CD14-positive monocyte (primary cell): ENCODE data around the gene ACY1. TPM values are rescaled to one million over a fixed set of nuclear protein-coding genes. Genes with fewer than 3 reads are reported as not detected.

Experiments
- DNase-seq, 3 donors: peaks; one replicate each; pipeline ENCODE4 v3.0.0-alpha.2; 2011 to 2022
- H2AFZ ChIP-seq: 2 replicates; pipeline ENCODE4 v1.6.0; 2012; ENCODE audit warnings: mild to moderate bottlenecking, low read depth, low read length, inconsistent platforms; ENCODE audit not compliant: insufficient read depth, poor library complexity, severe bottlenecking
- H3K27ac ChIP-seq, 2 donors: 1 replicate in 1 of 2; 2 replicates in 1 of 2; pipeline ENCODE4 v1.5.1; 2012 to 2013; ENCODE audit warnings: low read length in 2 of 2, control low read depth in 1 of 2, inconsistent platforms in 1 of 2, low read depth in 1 of 2, mild to moderate bottlenecking in 1 of 2
- H3K27me3 ChIP-seq, 2 donors: one replicate each; pipeline versions ENCODE4 v1.6.0 to v1.6.1; 2011 to 2013; ENCODE audit warnings: low read length in 2 of 2; ENCODE audit not compliant: control insufficient read depth in 2 of 2, insufficient read depth in 2 of 2
- H3K36me3 ChIP-seq, 2 donors: replicated peaks in 1 of 2; 1 replicate in 1 of 2; 2 replicates in 1 of 2; pipeline versions ENCODE4 v1.5.1 to v1.6.1; 2012 to 2013; ENCODE audit warnings: low read length in 2 of 2, control low read depth in 1 of 2, inconsistent platforms in 1 of 2, mild to moderate bottlenecking in 1 of 2; ENCODE audit not compliant: insufficient read depth in 2 of 2, control insufficient read depth in 1 of 2
- H3K4me1 ChIP-seq, 2 donors: 1 replicate in 1 of 2; 2 replicates in 1 of 2; pipeline versions ENCODE4 v1.5.1 to v1.6.1; 2012 to 2013; ENCODE audit warnings: low read length in 2 of 2, control low read depth in 1 of 2, inconsistent platforms in 1 of 2, mild to moderate bottlenecking in 1 of 2, moderate library complexity in 1 of 2; ENCODE audit not compliant: insufficient read depth in 2 of 2, control insufficient read depth in 1 of 2
- H3K4me2 ChIP-seq: replicated peaks from 2 replicates; pipeline ENCODE3; 2012; ENCODE audit warnings: low read length, moderate library complexity, mild to moderate bottlenecking; ENCODE audit not compliant: poor library complexity, severe bottlenecking; ENCODE audit errors: extremely low read depth
- H3K4me3 ChIP-seq, 3 experiments: fragments of 200-600 bp in 1 of 3; sonication (generic) in 1 of 3; replicated peaks in 1 of 3; 1 replicate in 2 of 3; 2 replicates in 1 of 3; pipeline ENCODE4 v1.5.1; 2011 to 2013; ENCODE audit warnings: low read length in 3 of 3, mild to moderate bottlenecking in 3 of 3, control low read depth in 2 of 3, low read depth in 2 of 3, inconsistent platforms in 1 of 3, moderate library complexity in 1 of 3
- H3K79me2 ChIP-seq: 2 replicates; pipeline ENCODE4 v1.6.0; 2012; ENCODE audit warnings: mild to moderate bottlenecking, control low read depth, inconsistent platforms, low read length, moderate library complexity; ENCODE audit not compliant: insufficient read depth
- H3K9ac ChIP-seq: 2 replicates; pipeline ENCODE4 v1.6.0; 2017; ENCODE audit warnings: low read length, mild to moderate bottlenecking; ENCODE audit not compliant: insufficient read depth, poor library complexity, severe bottlenecking
- H3K9me3 ChIP-seq, 2 donors: replicated peaks in 1 of 2; 1 replicate in 1 of 2; 2 replicates in 1 of 2; pipeline versions ENCODE4 v1.5.1 to v1.6.1; 2012 to 2013; ENCODE audit warnings: low read length in 2 of 2, control low read depth in 1 of 2; ENCODE audit not compliant: control insufficient read depth in 1 of 2, insufficient read depth in 1 of 2
- H4K20me1 ChIP-seq: 2 replicates; pipeline ENCODE4 v1.6.0; 2012; ENCODE audit warnings: mild to moderate bottlenecking, low read length, control low read depth, moderate library complexity; ENCODE audit not compliant: insufficient read depth
- H3K27ac Mint-ChIP-seq, 7 donors: one replicate each; pipeline ENCODE4 v1.8.0; 2020; ENCODE audit warnings: mild to moderate bottlenecking in 7 of 7, mixed read lengths in 7 of 7, moderate library complexity in 6 of 7, inconsistent platforms in 2 of 7
- H3K27me3 Mint-ChIP-seq, 3 donors: one replicate each; pipeline ENCODE4 v1.8.0; 2021 to 2022; ENCODE audit warnings: low read depth in 3 of 3, mild to moderate bottlenecking in 3 of 3, mixed read lengths in 3 of 3, moderate library complexity in 3 of 3, inconsistent platforms in 1 of 3
- H3K36me3 Mint-ChIP-seq, 2 donors: one replicate each; pipeline ENCODE4 v1.8.0; 2020; ENCODE audit warnings: mixed read lengths in 2 of 2, inconsistent platforms in 1 of 2, mild to moderate bottlenecking in 1 of 2
- H3K4me1 Mint-ChIP-seq: one replicate; pipeline ENCODE4 v1.8.0; 2020; ENCODE audit warnings: mild to moderate bottlenecking, mixed read lengths
- H3K4me3 Mint-ChIP-seq, 2 donors: one replicate each; pipeline ENCODE4 v1.8.0; 2020; ENCODE audit warnings: mild to moderate bottlenecking in 2 of 2, mixed read lengths in 2 of 2, moderate library complexity in 1 of 2
- H3K9me3 Mint-ChIP-seq, 7 donors: one replicate each; pipeline ENCODE4 v1.8.0; 2020 to 2022; ENCODE audit warnings: mixed read lengths in 7 of 7, mild to moderate bottlenecking in 6 of 7, moderate library complexity in 6 of 7, inconsistent platforms in 2 of 7
- CTCF ChIP-seq: fragments of 200-600 bp; IDR thresholded peaks from one replicate; pipeline ENCODE4 v1.8.0; 2022; ENCODE audit warnings: antibody characterized with exemption, mild to moderate bottlenecking
- WGBS: methylation state at CpG from one replicate; pipeline ENCODE4 v1.1.5; 2013; ENCODE audit warnings: missing lambda C conversion rate; ENCODE audit not compliant: insufficient coverage; 5-methylcytosine and 5-hydroxymethylcytosine counted together
- intact Hi-C, 2 donors: fragments of 100-400 bp; cut with micrococcal nuclease; formaldehyde crosslinking; loops; one replicate each; pipeline versions ENCODE4 v1.15.0 to v1.15.1; 2023
- polyA plus RNA-seq, 3 donors: library from polyadenylated mRNA; depleted of rRNA in 1 of 3; unstranded in 2 of 3; stranded (reverse) in 1 of 3; fragments of 300-500 nt in 2 of 3; fragments of >200 nt in 1 of 3; fragmentation: Illumina TruSeq in 2 of 3; gene quantifications; 1 replicate in 2 of 3; 2 replicates in 1 of 3; pipeline ENCODE4 v1.2.3, GENCODE V29; 2012 to 2021

ACY1 gene
- polyA plus RNA-seq, 3 donors, result 13.3 to 18.0 (median 14.5) TPM

DNA sequence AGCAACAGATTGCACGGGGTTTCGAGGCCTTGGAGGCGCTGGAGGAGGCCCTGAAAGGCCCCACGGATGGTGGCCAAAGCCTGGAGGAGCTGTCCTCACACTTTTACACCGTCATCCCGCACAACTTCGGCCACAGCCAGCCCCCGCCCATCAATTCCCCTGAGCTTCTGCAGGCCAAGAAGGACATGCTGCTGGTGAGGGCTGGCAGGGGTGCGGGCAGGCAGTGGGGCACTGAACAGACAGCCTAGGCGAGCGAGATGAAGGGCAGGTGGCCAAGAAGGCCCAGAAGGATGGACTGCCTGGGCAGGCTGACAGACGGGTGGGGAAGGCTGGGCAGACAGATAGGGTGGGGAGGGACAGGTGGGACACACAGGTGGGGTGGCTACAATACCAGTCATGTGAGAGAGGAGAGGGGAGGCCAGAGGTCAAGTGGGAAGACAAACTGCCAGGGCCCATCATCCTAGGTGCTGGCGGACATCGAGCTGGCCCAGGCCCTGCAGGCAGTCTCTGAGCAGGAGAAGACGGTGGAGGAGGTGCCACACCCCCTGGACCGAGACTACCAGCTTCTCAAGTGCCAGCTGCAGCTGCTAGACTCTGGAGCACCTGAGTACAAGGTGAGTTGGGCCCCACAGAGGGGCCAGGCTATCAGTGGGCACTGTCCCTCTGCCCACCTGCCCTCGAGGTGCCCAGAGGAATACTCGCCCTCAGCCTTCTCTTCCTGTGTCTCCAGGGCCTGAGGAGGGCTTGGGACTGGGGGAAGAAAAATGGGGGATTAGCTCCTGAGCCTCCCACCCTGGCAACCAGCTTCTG, 38.1 kb upstream of the ACY1 start:
- intact Hi-C loops, result no loop called here
- Mint-ChIP-seq H3K4me3 (no peak overlapping the region), H3K27ac (no peak overlapping the region), H3K4me1 (peaks cover 24% of the 10 kb centered on the region), H3K9me3 (peaks cover 0 to 1% (median 0%) of the 10 kb centered on the region in 7 donors), H3K36me3 (peaks cover 0 to 3% of the 10 kb centered on the region in 2 donors), H3K27me3 (peaks cover 0 to 4% (median 2%) of the 10 kb centered on the region in 3 donors)
- Histone ChIP-seq H3K9me3 (no peaks in the 10 kb centered on the region), H3K4me1 (peaks cover 22 to 27% of the 10 kb centered on the region in 2 donors), H3K36me3 (no peaks in the 10 kb centered on the region), H2AFZ (no peak overlapping the region), H3K79me2 (peaks cover 15% of the 10 kb centered on the region), H3K4me3 (no peak overlapping the region), H3K27ac (no peak overlapping the region), H3K9ac (no peak overlapping the region), H3K4me2 (no peak overlapping the region), H3K27me3 (no peaks in the 10 kb centered on the region), H4K20me1 (no peaks in the 10 kb centered on the region)
- no peak for DNase-seq
- 96% methylated on average over 14 of the region's 18 CpGs for WGBS
- no peak for TF ChIP-seq CTCF

DNA sequence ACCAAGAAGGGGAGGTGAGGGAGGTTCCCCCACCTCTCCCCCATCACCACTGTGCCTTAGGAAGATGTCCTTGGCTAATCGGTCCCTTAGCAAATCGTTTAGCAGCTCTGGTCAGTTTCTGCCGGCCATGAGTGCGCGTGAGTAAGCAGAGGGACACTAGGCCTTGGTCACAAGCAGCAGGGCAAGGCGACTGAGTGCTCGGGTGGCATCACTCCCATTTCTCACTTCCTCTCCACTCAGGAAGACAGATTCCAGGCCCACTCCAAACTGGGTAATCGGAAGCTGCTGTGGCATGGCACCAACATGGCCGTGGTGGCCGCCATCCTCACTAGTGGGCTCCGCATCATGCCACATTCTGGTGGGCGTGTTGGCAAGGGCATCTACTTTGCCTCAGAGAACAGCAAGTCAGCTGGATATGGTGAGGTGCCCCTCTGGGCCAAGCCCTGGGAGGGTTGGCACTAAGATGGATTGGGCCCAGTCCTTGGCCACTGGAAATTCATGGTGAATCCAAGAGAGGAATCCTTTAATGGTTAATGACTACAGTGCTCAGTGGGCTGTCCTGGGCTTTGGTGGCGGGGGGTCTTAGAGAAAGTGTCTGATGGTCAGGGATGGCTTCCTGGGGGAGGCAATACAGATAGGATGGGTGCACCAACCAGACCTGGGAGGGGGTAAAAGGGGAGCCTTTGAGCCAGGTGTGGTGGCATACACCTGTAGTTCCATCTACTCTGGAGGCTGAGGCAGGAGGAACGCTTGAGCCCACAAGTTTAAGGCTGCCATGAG, 37.2 kb upstream of the ACY1 start:
- intact Hi-C loops, result no loop called here
- Histone ChIP-seq H3K36me3 (no peaks in the 10 kb centered on the region), H3K4me3 (no peak overlapping the region), H3K79me2 (peaks cover 6% of the 10 kb centered on the region), H3K9me3 (no peaks in the 10 kb centered on the region), H2AFZ (no peak overlapping the region), H4K20me1 (no peaks in the 10 kb centered on the region), H3K4me2 (no peak overlapping the region), H3K9ac (no peak overlapping the region), H3K27me3 (no peaks in the 10 kb centered on the region), H3K27ac (no peak overlapping the region), H3K4me1 (peaks cover 16 to 21% of the 10 kb centered on the region in 2 donors)
- Mint-ChIP-seq H3K9me3 (peaks cover 0 to 1% (median 0%) of the 10 kb centered on the region in 7 donors), H3K27me3 (peaks cover 0 to 4% (median 2%) of the 10 kb centered on the region in 3 donors), H3K27ac (peak overlapping the region in 1 of 7 donors; percentile 57), H3K4me3 (no peak overlapping the region), H3K36me3 (no peaks in the 10 kb centered on the region), H3K4me1 (peaks cover 15% of the 10 kb centered on the region)
- no peak for TF ChIP-seq CTCF
- DNase-seq, result no peak
- 96% methylated on average over 13 of the region's 14 CpGs for WGBS
